ENCODE data around the gene COL6A1.

COL6A1 gene

GRCh38 chr21:45987121-45987711 lies 5.6 kb downstream of the COL6A1 start:
- no peak for TF ChIP-seq ZFX (IDR thresholded peaks at IDR 0.05; ENCODE audit: borderline replicate concordance)
- TF ChIP-seq CTCF (IDR thresholded peaks at IDR 0.05), result no peak
- H3K27ac ChIP-seq, result no peak overlapping the region

- H3K27ac ChIP-seq, result no peak overlapping the region
- no peak for TF ChIP-seq CTCF (IDR thresholded peaks at IDR 0.05)
- no peak for TF ChIP-seq ZFX (IDR thresholded peaks at IDR 0.05; ENCODE audit: borderline replicate concordance)
These were observed 7.1 kb downstream of the COL6A1 start for GRCh38 chr21:45988366-45989347.

GRCh38 chr21:45989355-45990048 lies 7.9 kb downstream of the COL6A1 start:
- TF ChIP-seq ZFX (IDR thresholded peaks at IDR 0.05; ENCODE audit: borderline replicate concordance) (no peak), CTCF (IDR thresholded peaks at IDR 0.05) (no peak)
- H3K27ac ChIP-seq, result no peak overlapping the region

GRCh38 chr21:45990049-45990711 lies 8.6 kb downstream of the COL6A1 start:
- TF ChIP-seq CTCF (IDR thresholded peaks at IDR 0.05) (no peak), ZFX (IDR thresholded peaks at IDR 0.05; ENCODE audit: borderline replicate concordance) (no peak)
- no peak overlapping the region for H3K27ac ChIP-seq

- TF ChIP-seq ZFX (IDR thresholded peaks at IDR 0.05; ENCODE audit: borderline replicate concordance) (no peak), CTCF (IDR thresholded peaks at IDR 0.05) (no peak)
- H3K27ac ChIP-seq, result no peak overlapping the region
These were observed 9.4 kb downstream of the COL6A1 start for GRCh38 chr21:45990741-45991605.

GRCh38 chr21:45991606-45992300 lies 10.2 kb downstream of the COL6A1 start:
- no peak for TF ChIP-seq CTCF (IDR thresholded peaks at IDR 0.05)
- no peak for TF ChIP-seq ZFX (IDR thresholded peaks at IDR 0.05; ENCODE audit: borderline replicate concordance)
- no peak overlapping the region for H3K27ac ChIP-seq

Data from 22Rv1 (cell line).